Spleen (tissue), 7 donors: ENCODE measurements around the gene RHOT2.

ENCODE experiments used
- POLR2A ChIP-seq, 3 donors: fragments of 450-650 bp; IDR thresholded peaks; one replicate each; pipeline ENCODE4 v1.5.1; 2017; ENCODE audit warnings: antibody characterized with exemption in 3 of 3, mild to moderate bottlenecking in 1 of 3
- POLR2AphosphoS5 ChIP-seq, 3 donors: sonication (generic); formaldehyde crosslinking; IDR thresholded peaks; one replicate each; pipeline ENCODE4 v1.5.1; 2017; ENCODE audit warnings: antibody characterized with exemption in 3 of 3
- TF ChIP-seq, protein P1 (sequence below), 11 experiments: fragments of 200-600 bp in 7 of 11; fragments of 450-650 bp in 4 of 11; sonication (generic) in 4 of 11; IDR thresholded peaks in 8 of 11; conservative IDR thresholded peaks in 3 of 11; 1 replicate in 7 of 11; 2 replicates in 4 of 11; pipeline versions ENCODE4 v1.4.0 to v1.8.0; 2016 to 2021; ENCODE audit warnings: antibody characterized with exemption in 11 of 11, inconsistent platforms in 4 of 11, mild to moderate bottlenecking in 1 of 11
- donor health status: DM: no; HTN: no; CAD: no; lungs with moderate emphysema.
- donor health status: DM: no; HTN: no; CAD: no.
- donor health status: DM: no; HTN: no; CAD: no.

GRCh38 chr16:678209-678857, 10.4 kb downstream of the RHOT2 start:
- TF ChIP-seq, protein P1, sequence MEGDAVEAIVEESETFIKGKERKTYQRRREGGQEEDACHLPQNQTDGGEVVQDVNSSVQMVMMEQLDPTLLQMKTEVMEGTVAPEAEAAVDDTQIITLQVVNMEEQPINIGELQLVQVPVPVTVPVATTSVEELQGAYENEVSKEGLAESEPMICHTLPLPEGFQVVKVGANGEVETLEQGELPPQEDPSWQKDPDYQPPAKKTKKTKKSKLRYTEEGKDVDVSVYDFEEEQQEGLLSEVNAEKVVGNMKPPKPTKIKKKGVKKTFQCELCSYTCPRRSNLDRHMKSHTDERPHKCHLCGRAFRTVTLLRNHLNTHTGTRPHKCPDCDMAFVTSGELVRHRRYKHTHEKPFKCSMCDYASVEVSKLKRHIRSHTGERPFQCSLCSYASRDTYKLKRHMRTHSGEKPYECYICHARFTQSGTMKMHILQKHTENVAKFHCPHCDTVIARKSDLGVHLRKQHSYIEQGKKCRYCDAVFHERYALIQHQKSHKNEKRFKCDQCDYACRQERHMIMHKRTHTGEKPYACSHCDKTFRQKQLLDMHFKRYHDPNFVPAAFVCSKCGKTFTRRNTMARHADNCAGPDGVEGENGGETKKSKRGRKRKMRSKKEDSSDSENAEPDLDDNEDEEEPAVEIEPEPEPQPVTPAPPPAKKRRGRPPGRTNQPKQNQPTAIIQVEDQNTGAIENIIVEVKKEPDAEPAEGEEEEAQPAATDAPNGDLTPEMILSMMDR (IDR thresholded peaks at IDR 0.05 in 8 of 11, conservative IDR thresholded peaks at IDR 0.05 in 3 of 11), result no peak
- TF ChIP-seq POLR2A (IDR thresholded peaks at IDR 0.05), result no peak
- no peak for TF ChIP-seq POLR2AphosphoS5 (IDR thresholded peaks at IDR 0.05)
